Kidney (tissue), 14 donors: Measurements from ENCODE around the gene GLRX3. TPM values are rescaled to one million over a fixed set of nuclear protein-coding genes. Genes with fewer than 3 reads are reported as not detected.

ENCODE experiments used
- DNase-seq, 5 donors: peaks; one replicate each; pipeline ENCODE4 v3.0.0-alpha.2; 2013 to 2020
- FAIRE-seq: peaks from 2 replicates; lab custom pipeline; 2012; peaks lifted over from hg19 to GRCh38; lab: Jason Lieb, UNC
- H3K27ac ChIP-seq, 2 donors: one replicate each; pipeline ENCODE4 v1.7.0; 2013; ENCODE audit warnings: low read depth in 2 of 2, low read length in 2 of 2, inconsistent platforms in 1 of 2
- H3K27me3 ChIP-seq: one replicate; pipeline ENCODE4 v1.7.1; 2013; ENCODE audit warnings: low read length, inconsistent platforms; ENCODE audit not compliant: control insufficient read depth, insufficient read depth
- H3K36me3 ChIP-seq, 3 donors: one replicate each; pipeline versions ENCODE4 v1.7.0 to v1.7.1; 2013; ENCODE audit warnings: low read length in 3 of 3, control low read depth in 1 of 3, inconsistent platforms in 1 of 3; ENCODE audit not compliant: insufficient read depth in 3 of 3, control insufficient read depth in 2 of 3
- H3K4me1 ChIP-seq, 3 donors: one replicate each; pipeline versions ENCODE4 v1.7.0 to v1.7.1; 2013; ENCODE audit warnings: low read length in 3 of 3, inconsistent platforms in 1 of 3, low read depth in 1 of 3; ENCODE audit not compliant: control insufficient read depth in 2 of 3, insufficient read depth in 2 of 3
- H3K4me3 ChIP-seq, 3 donors: one replicate each; pipeline versions ENCODE4 v1.7.0 to v1.8.1; 2013; ENCODE audit warnings: low read length in 3 of 3, control low read depth in 1 of 3, inconsistent platforms in 1 of 3
- H3K9ac ChIP-seq, 3 donors: one replicate each; pipeline versions ENCODE4 v1.7.0 to v1.7.1; 2013; ENCODE audit warnings: low read length in 3 of 3, control low read depth in 1 of 3, inconsistent platforms in 1 of 3
- H3K9me3 ChIP-seq, 3 donors: one replicate each; pipeline versions ENCODE4 v1.7.0 to v1.7.1; 2013; ENCODE audit warnings: low read length in 3 of 3, control low read depth in 1 of 3, inconsistent platforms in 1 of 3; ENCODE audit not compliant: control insufficient read depth in 2 of 3, insufficient read depth in 1 of 3
- intact Hi-C: fragments of 100-400 bp; cut with DNase I; formaldehyde crosslinking; loops from one replicate; pipeline ENCODE4 v1.11.1; 2022
- polyA plus RNA-seq: library from polyadenylated mRNA; stranded (reverse); fragments of 350-450 nt; fragmentation: Illumina TruSeq; extraction: RNeasy Lipid Tissue Mini Kit (QIAGEN cat#74804); gene quantifications from one replicate; pipeline ENCODE4 v1.2.3, GENCODE V29; 2014; ENCODE audit warnings: low read depth, low replicate concordance; ENCODE audit not compliant: insufficient read depth
- total RNA-seq: library from RNA; stranded (reverse); fragmentation: NEBNext Ultra II Directional; extraction: Animal tissue kit (Norgen Biotek cat#: 25700); gene quantifications from one replicate; pipeline ENCODE4 v1.2.1, GENCODE V29; 2021
- TF ChIP-seq, protein P1 (sequence below): IDR thresholded peaks from 3 replicates; pipeline ENCODE4 v1.5.1; 2012; ENCODE audit warnings: mild to moderate bottlenecking, moderate library complexity, borderline replicate concordance; ENCODE audit not compliant: insufficient read depth; ENCODE audit errors: extremely low read depth
- donor health status: control.
- donor health status: control.
- donor health status: control.
- donor health status: control.
- donor health status: control.
- donor health status: DM: yes; HTN: yes; CAD: no.
- donor health status: Normal renal cell carcinoma (clear cell type).

The GLRX3 gene
- total and polyA plus RNA-seq, 2 donors from 2014 or later, result 52.5 to 70.4 TPM

DNA sequence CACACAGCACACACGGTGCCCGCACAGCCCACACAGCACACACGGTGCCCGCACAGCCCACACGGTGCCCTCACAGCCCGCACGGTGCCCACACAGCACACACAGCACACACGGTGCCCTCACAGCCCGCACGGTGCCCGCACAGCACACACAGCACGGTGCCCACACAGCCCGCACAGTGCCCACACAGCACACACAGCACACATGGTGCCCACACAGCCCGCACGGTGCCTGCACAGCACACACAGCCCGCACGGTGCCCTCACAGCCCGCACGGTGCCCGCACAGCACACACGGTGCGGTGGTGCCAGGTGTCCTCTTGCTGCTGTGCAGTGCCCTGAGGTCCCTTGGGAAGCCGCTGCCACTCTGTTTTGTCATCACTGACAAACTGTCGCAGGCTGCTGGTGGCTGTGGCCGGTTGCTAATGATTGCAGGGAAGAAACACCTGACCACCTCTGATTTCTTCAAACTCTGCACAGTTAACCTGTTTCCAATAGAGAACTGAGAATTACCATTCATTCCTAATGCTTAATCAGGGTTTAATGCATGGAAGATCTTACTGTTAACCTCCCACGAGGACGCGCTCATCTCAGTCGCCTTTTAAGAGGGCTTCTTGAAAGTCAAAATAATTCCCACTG, 66.9 kb downstream of the GLRX3 start:
- Histone ChIP-seq H3K27me3 (no peaks in the 10 kb centered on the region), H3K27ac (no peak overlapping the region), H3K4me1 (peaks cover 0 to 3% (median 0%) of the 10 kb centered on the region in 3 donors), H3K36me3 (no peaks in the 10 kb centered on the region), H3K9ac (no peak overlapping the region), H3K4me3 (no peak overlapping the region), H3K9me3 (no peaks in the 10 kb centered on the region)
- FAIRE-seq (no peak), DNase-seq (peak in 4 of 5 donors; percentile 26 to 58 (median 50))
- intact Hi-C loops, result no loop called here
- TF ChIP-seq, protein P1, sequence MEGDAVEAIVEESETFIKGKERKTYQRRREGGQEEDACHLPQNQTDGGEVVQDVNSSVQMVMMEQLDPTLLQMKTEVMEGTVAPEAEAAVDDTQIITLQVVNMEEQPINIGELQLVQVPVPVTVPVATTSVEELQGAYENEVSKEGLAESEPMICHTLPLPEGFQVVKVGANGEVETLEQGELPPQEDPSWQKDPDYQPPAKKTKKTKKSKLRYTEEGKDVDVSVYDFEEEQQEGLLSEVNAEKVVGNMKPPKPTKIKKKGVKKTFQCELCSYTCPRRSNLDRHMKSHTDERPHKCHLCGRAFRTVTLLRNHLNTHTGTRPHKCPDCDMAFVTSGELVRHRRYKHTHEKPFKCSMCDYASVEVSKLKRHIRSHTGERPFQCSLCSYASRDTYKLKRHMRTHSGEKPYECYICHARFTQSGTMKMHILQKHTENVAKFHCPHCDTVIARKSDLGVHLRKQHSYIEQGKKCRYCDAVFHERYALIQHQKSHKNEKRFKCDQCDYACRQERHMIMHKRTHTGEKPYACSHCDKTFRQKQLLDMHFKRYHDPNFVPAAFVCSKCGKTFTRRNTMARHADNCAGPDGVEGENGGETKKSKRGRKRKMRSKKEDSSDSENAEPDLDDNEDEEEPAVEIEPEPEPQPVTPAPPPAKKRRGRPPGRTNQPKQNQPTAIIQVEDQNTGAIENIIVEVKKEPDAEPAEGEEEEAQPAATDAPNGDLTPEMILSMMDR, result no peak

GRCh38 chr10:130203626-130204025, 67.4 kb downstream of the GLRX3 start:
- no peaks in the 10 kb centered on the region for H3K9me3 ChIP-seq
- H3K4me1 ChIP-seq, result peaks cover 0 to 3% (median 0%) of the 10 kb centered on the region in 3 donors

GRCh38 chr10:130206216-130206737, 70.1 kb downstream of the GLRX3 start:
- no peaks in the 10 kb centered on the region for H3K27me3 ChIP-seq
- FAIRE-seq (no peak), DNase-seq (peak in 1 of 5 donors; percentile 32)

More at GRCh38 chr10:130203626-130204025, 67.4 kb downstream of the GLRX3 start:
- H3K4me3 ChIP-seq, result no peak overlapping the region
- no peak overlapping the region for H3K27ac ChIP-seq
- H3K36me3 ChIP-seq, result no peaks in the 10 kb centered on the region
- no peak for FAIRE-seq
- TF ChIP-seq, protein P1, result no peak
- H3K27me3 ChIP-seq, result no peaks in the 10 kb centered on the region
- H3K9ac ChIP-seq, result no peak overlapping the region
- intact Hi-C loops, result no loop called here
- DNase-seq, result no peak

More at GRCh38 chr10:130206216-130206737, 70.1 kb downstream of the GLRX3 start:
- Histone ChIP-seq H3K4me3 (no peak overlapping the region), H3K4me1 (peaks cover 0 to 3% (median 0%) of the 10 kb centered on the region in 3 donors), H3K9me3 (no peaks in the 10 kb centered on the region), H3K9ac (no peak overlapping the region), H3K36me3 (no peaks in the 10 kb centered on the region), H3K27ac (no peak overlapping the region)
- TF ChIP-seq, protein P1, result no peak
- intact Hi-C loops, result no loop called here
